Measurements from ENCODE around the gene HIVEP1.

Gene HIVEP1

DNA sequence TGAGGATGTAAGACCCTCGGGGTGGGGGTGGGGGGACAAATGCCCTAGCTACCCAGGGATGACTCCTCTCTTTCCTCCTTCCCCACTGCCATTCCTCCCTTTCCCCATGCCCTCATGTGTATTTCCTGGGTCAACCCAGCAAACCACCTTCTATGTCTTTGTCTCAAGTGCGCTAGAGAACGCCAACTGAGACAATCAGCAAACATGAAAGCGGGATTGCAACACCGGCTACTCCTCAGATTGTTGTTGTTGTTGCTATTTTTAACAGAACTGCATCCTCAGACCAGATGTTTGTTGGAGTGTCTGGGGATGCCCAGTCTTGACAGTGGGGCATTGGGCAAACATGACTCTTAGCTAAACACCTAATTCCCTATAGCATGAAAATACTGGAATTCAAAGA is 39.3 kb upstream of the HIVEP1 start:
- ATAC-seq: no peak
- TF ChIP-seq TCF4 (CRISPR knock-in tag; IDR thresholded peaks at IDR 0.05; ENCODE audit: borderline replicate concordance): no peak
- TF ChIP-seq, protein P1, sequence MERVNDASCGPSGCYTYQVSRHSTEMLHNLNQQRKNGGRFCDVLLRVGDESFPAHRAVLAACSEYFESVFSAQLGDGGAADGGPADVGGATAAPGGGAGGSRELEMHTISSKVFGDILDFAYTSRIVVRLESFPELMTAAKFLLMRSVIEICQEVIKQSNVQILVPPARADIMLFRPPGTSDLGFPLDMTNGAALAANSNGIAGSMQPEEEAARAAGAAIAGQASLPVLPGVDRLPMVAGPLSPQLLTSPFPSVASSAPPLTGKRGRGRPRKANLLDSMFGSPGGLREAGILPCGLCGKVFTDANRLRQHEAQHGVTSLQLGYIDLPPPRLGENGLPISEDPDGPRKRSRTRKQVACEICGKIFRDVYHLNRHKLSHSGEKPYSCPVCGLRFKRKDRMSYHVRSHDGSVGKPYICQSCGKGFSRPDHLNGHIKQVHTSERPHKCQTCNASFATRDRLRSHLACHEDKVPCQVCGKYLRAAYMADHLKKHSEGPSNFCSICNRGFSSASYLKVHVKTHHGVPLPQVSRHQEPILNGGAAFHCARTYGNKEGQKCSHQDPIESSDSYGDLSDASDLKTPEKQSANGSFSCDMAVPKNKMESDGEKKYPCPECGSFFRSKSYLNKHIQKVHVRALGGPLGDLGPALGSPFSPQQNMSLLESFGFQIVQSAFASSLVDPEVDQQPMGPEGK (CRISPR knock-in tag; IDR thresholded peaks at IDR 0.05; ENCODE audit: borderline replicate concordance): no peak
- TF ChIP-seq ZNF565 (CRISPR knock-in tag; conservative IDR thresholded peaks at IDR 0.05; ENCODE audit: low read depth): no peak
- TF ChIP-seq ZFP3 (CRISPR knock-in tag; IDR thresholded peaks at IDR 0.05): no peak

DNA sequence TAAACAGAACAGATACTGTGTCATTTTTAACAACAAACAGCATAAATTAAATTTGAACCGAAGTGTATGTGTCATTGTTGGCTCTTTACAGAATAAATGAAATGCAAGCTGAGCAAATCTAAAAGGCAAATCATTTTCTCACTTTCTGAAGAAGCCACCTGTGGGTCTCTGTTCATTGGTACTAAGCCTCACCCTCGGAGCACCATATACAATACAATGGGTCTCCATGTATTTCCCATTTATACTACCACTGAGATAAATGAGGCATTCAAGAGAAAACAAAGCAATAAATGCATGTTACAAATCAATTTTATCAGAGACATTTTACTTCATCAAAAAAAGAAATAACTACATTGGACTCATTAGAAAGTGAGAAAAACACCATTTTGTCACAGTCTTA is 38.9 kb upstream of the HIVEP1 start:
- TF ChIP-seq, protein P2, sequence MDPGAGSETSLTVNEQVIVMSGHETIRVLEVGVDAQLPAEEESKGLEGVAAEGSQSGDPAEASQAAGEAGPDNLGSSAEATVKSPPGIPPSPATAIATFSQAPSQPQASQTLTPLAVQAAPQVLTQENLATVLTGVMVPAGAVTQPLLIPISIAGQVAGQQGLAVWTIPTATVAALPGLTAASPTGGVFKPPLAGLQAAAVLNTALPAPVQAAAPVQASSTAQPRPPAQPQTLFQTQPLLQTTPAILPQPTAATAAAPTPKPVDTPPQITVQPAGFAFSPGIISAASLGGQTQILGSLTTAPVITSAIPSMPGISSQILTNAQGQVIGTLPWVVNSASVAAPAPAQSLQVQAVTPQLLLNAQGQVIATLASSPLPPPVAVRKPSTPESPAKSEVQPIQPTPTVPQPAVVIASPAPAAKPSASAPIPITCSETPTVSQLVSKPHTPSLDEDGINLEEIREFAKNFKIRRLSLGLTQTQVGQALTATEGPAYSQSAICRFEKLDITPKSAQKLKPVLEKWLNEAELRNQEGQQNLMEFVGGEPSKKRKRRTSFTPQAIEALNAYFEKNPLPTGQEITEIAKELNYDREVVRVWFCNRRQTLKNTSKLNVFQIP (CRISPR knock-in tag; IDR thresholded peaks at IDR 0.05; ENCODE audit: borderline replicate concordance, low read depth): no peak
- no peak for TF ChIP-seq ZFP3 (CRISPR knock-in tag; IDR thresholded peaks at IDR 0.05)
- TF ChIP-seq SNAI2 (CRISPR knock-in tag; IDR thresholded peaks at IDR 0.05): no peak
- TF ChIP-seq ZNF565 (CRISPR knock-in tag; conservative IDR thresholded peaks at IDR 0.05; ENCODE audit: low read depth): no peak
- no peak for TF ChIP-seq ESRRG (CRISPR knock-in tag; IDR thresholded peaks at IDR 0.05)
- TF ChIP-seq, protein P3, sequence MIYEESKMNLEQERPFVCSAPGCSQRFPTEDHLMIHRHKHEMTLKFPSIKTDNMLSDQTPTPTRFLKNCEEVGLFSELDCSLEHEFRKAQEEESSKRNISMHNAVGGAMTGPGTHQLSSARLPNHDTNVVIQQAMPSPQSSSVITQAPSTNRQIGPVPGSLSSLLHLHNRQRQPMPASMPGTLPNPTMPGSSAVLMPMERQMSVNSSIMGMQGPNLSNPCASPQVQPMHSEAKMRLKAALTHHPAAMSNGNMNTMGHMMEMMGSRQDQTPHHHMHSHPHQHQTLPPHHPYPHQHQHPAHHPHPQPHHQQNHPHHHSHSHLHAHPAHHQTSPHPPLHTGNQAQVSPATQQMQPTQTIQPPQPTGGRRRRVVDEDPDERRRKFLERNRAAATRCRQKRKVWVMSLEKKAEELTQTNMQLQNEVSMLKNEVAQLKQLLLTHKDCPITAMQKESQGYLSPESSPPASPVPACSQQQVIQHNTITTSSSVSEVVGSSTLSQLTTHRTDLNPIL (CRISPR knock-in tag; IDR thresholded peaks at IDR 0.05; ENCODE audit: low read depth): no peak
- no peak for TF ChIP-seq ZFP30 (CRISPR knock-in tag; IDR thresholded peaks at IDR 0.05)
- no peak for TF ChIP-seq RARB (CRISPR knock-in tag; IDR thresholded peaks at IDR 0.05)
- no peak for TF ChIP-seq ZC3H10 (CRISPR knock-in tag; IDR thresholded peaks at IDR 0.05)
- TF ChIP-seq, protein P1 (CRISPR knock-in tag; IDR thresholded peaks at IDR 0.05; ENCODE audit: borderline replicate concordance): no peak
- TF ChIP-seq TOX (CRISPR knock-in tag; IDR thresholded peaks at IDR 0.05; ENCODE audit: borderline replicate concordance): no peak
- TF ChIP-seq TCF4 (CRISPR knock-in tag; IDR thresholded peaks at IDR 0.05; ENCODE audit: borderline replicate concordance): no peak
- no peak for TF ChIP-seq ISL1 (CRISPR knock-in tag; IDR thresholded peaks at IDR 0.05)
- TF ChIP-seq, protein P4, sequence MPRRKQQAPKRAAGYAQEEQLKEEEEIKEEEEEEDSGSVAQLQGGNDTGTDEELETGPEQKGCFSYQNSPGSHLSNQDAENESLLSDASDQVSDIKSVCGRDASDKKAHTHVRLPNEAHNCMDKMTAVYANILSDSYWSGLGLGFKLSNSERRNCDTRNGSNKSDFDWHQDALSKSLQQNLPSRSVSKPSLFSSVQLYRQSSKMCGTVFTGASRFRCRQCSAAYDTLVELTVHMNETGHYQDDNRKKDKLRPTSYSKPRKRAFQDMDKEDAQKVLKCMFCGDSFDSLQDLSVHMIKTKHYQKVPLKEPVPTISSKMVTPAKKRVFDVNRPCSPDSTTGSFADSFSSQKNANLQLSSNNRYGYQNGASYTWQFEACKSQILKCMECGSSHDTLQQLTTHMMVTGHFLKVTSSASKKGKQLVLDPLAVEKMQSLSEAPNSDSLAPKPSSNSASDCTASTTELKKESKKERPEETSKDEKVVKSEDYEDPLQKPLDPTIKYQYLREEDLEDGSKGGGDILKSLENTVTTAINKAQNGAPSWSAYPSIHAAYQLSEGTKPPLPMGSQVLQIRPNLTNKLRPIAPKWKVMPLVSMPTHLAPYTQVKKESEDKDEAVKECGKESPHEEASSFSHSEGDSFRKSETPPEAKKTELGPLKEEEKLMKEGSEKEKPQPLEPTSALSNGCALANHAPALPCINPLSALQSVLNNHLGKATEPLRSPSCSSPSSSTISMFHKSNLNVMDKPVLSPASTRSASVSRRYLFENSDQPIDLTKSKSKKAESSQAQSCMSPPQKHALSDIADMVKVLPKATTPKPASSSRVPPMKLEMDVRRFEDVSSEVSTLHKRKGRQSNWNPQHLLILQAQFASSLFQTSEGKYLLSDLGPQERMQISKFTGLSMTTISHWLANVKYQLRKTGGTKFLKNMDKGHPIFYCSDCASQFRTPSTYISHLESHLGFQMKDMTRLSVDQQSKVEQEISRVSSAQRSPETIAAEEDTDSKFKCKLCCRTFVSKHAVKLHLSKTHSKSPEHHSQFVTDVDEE (CRISPR knock-in tag; IDR thresholded peaks at IDR 0.05): no peak
- no peak for TF ChIP-seq ZNF70 (CRISPR knock-in tag; IDR thresholded peaks at IDR 0.05)
- no peak for TF ChIP-seq OSR1 (CRISPR knock-in tag; IDR thresholded peaks at IDR 0.05)
- TF ChIP-seq BACH2 (CRISPR knock-in tag; IDR thresholded peaks at IDR 0.05; ENCODE audit: borderline replicate concordance): no peak
- TF ChIP-seq, protein P5, sequence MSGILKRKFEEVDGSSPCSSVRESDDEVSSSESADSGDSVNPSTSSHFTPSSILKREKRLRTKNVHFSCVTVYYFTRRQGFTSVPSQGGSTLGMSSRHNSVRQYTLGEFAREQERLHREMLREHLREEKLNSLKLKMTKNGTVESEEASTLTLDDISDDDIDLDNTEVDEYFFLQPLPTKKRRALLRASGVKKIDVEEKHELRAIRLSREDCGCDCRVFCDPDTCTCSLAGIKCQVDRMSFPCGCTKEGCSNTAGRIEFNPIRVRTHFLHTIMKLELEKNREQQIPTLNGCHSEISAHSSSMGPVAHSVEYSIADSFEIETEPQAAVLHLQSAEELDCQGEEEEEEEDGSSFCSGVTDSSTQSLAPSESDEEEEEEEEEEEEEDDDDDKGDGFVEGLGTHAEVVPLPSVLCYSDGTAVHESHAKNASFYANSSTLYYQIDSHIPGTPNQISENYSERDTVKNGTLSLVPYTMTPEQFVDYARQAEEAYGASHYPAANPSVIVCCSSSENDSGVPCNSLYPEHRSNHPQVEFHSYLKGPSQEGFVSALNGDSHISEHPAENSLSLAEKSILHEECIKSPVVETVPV (CRISPR knock-in tag; IDR thresholded peaks at IDR 0.05): no peak
- TF ChIP-seq CSDC2 (CRISPR knock-in tag; IDR thresholded peaks at IDR 0.05): no peak
- ATAC-seq: no peak

DNA sequence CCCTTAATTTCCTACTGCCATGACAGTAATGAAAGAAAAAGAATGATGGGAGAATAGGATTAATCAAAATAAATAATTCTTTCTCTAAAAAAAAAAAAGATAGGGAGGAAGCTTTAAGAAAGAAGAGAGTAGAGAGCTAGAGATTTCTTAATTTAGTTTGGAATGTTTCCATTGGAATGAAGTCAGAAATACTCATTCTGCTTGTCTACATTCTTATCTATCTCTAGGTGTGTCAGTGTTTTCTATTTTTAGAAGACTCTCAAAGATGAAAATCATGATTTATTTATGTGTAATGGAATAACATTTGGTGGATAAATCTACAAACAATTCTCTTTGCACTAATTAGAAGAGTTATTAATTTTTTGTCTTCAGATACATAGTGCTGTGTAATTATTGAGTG is 38.0 kb upstream of the HIVEP1 start:
- peak; percentile 54; the same call in 2 of the 3 replicates for ATAC-seq
- TF ChIP-seq ISL1 (CRISPR knock-in tag; IDR thresholded peaks at IDR 0.05): peak; percentile 77
- TF ChIP-seq ZNF565 (CRISPR knock-in tag; conservative IDR thresholded peaks at IDR 0.05; ENCODE audit: low read depth): no peak
- no peak for TF ChIP-seq ZFP3 (CRISPR knock-in tag; IDR thresholded peaks at IDR 0.05)
- TF ChIP-seq, protein P3 (CRISPR knock-in tag; IDR thresholded peaks at IDR 0.05; ENCODE audit: low read depth): no peak
